ENCODE data around the gene OSBPL5.

OSBPL5 gene

DNA sequence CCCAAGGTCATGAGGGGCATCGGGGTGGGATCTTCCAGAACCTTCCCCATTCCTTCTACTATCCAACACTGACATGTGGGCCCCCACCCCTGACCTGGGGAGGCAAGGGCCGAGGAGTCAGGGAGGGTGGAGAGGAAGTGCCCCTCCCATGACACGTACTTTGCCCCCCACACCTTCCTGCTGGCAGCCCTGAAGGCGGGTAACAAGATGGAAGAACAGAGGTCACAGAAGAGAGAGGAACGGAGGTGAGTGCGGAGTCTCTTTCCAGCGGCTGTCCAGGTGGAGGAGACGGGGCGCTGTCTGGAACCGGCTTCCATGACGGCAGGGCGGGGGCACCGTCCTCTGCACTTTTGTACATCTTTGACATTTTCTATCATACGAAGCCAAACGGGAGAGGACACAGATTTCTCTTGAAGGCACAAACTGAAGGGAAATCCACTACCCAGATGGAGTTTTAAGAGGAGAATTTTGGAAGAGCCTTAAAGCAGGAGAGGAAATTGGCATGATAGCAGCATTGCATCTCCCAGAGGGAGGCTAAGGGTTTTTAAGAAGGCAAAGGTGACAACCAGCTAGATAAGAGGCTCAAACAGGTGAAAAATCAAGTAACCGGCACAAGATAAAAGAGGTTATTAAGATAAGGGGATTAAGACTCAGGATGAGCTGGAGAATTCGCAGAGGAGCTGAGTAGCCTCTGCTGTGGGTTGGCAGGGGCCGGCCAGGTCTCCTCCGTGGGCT, 16.7 kb downstream of the OSBPL5 start:
- no peak for DNase-seq (ENCODE audit: low read depth)

DNA sequence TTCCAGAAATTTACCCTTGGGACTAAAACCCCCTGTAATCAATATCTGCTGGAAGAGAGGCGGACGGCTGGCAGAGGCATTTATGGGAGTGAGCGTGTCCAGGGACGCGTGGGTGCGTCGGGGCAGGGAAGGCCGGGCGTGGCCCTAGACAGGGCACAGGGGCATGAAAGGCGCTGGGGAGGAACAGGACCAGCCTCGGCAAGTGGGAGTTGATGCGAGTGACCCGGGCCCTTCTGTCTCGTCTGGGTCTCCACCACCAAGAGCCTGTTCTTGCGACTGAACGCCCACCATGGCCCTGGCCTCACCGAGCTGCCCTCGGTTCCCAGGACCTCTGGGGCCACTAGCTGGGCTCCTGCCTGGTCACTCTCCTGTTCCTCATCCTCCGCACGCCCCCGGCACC, 17.5 kb downstream of the OSBPL5 start:
- no peak for DNase-seq (ENCODE audit: low read depth)

DNA sequence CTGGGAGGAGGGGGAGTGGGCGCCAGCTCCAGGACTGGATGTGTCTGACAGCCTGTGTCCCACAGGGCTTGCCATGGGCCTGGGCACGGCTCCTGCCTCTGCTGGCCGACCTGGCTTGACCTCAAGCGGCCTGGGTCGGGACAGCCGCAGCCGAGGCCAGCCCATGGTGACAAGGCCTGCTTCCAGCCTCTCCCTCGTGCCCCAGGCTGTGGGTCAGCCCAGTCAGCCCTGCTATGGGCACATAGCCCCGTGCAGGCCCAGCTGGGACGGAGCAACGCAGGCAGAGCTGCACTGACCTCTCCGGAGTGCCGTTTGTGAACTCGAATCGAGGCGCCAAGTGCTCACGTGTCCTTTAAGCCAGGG, 17.9 kb downstream of the OSBPL5 start:
- no peak for DNase-seq (ENCODE audit: low read depth)

DNA sequence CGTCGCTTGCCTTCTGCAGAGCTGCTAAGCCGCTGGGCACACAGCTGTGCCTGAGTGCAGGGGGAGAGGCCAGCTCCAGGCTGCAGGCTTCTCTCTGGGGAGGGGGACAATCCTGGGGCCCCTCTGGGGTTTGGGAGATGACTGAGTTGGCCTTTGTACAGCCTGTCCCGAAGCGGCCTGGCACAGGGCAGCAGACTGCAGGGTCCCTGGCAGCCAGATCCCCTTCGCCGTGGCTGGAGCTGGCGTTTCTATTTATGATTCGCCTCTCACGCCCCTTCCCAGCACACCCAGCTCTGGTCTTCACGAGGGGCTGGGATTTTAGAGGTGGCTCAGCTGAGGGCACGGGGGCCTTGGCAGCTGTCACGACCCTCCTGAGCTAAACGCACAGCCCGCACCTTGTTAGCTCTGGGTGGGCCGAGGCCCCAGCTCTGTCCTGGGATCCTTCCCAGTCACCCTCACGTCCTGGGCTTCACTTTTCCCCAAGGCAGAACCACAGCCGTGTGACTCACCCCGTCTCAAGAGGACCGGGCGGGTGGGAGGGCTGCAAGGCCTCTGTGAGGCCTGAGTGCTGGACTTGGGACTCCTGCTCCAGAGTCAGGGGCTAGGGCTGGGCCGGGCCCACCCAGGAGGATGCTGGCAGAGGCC, 18.4 kb downstream of the OSBPL5 start:
- peak; percentile 50 for DNase-seq (ENCODE audit: low read depth)

DNA sequence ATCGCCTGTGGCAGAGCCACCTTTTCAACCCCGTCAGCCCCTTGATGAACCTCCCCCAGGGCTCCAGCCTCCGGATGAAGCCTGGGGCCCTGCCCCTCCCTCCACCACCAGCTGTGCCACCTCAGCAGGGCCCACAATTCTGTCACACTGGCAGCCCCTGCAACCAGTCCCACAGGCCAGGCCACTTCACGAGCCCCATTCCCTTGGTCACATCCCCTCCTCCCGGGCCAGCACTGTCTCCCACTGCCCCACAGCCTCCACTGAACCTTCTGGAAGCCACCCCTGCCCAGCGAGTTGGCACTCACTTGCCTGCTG, 19.9 kb downstream of the OSBPL5 start:
- no peak for DNase-seq (ENCODE audit: low read depth)

DNA sequence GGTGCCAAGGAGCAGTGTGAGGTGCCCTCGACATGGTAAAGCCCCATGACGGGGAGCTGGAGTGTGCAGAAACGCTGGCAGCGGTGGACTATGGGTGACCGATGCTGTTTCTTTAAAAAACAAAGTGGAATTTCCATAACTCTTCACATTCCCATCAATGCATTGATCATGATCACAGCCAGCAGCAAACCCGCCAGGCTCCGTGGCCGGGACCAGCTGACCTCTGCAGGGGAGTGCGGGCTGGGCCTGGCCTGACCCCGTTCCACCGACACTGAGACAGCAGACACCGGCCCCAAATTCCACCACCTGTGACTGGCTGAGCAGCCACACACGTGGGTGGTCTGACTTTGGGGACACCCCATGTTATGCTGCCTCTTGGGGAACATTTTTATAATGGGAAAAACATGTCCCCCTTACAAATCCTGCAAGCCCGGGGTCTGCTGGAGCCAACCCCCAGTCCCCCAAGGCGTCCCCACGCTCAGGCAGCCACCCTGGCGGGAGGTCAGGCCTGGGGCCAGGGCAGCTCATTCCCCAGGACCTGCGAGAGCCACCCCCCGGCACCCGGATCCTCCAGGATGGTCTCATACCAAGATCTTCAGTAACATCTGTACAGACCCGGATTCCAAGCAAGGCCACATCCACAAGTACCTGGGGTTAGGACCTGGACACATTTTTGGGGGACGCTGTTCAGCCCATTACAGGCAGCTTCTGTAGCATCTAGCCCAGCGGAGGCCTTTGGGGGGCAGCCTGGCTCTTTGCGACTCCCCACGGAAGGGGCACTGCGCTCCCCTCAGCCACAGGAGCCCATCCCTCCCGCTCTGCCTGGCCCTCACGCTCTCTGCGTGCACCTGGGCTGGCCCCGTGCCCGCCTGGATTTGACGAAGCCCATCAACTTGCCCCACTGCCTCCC, 20.6 kb downstream of the OSBPL5 start:
- DNase-seq (ENCODE audit: low read depth) = no peak

DNA sequence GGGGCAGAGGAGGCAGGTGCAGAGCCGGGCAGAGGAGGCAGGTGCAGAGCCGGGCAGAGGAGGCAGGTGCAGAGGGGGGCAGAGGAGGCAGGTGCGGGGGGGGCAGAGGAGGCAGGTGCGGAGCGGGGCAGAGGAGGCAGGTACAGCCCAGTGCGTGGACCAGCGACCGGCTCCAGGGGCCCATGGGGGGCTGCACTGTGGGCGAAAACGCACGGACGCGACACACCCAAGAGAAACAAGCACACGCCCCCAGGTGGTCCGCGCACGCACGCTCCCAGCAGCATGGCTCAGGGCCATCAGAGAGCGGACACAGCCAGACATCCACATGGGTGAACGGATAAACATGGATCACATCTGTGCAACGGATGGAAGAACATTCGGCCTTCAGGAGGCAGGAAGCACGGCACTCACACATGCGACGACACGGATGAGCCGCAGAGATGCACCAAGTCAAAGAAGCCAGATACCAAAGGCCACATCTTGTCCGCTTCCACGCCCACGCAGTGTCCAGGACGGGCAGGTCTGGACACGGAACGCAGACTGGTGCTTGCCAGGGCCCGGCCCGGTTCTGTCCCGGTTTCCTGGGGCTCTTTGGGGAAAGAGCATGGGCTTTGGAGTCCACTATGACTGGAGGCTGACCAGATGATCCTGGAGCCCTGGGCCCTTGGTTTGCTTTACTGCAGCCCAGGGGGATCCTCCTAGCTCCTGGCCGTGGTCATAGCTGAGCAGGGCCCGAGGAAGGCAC, 21.8 kb downstream of the OSBPL5 start:
- DNase-seq (ENCODE audit: low read depth) = no peak

DNA sequence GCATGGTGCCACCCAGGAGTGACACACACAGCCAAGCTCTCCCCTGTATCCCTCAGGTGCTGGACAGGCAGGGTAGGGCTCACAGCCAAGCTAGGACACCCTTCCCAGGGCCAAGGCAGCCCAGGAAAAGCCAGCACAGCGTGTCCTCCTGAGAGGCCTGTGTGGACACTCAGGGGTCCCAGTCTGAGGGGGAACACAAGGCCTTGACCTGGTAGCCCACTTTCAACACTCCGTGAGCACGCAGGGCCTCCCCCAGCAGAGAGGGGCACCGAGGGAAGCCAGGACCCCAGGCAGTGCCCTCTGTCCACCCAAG, 24.9 kb downstream of the OSBPL5 start:
- no peak for DNase-seq (ENCODE audit: low read depth)

DNA sequence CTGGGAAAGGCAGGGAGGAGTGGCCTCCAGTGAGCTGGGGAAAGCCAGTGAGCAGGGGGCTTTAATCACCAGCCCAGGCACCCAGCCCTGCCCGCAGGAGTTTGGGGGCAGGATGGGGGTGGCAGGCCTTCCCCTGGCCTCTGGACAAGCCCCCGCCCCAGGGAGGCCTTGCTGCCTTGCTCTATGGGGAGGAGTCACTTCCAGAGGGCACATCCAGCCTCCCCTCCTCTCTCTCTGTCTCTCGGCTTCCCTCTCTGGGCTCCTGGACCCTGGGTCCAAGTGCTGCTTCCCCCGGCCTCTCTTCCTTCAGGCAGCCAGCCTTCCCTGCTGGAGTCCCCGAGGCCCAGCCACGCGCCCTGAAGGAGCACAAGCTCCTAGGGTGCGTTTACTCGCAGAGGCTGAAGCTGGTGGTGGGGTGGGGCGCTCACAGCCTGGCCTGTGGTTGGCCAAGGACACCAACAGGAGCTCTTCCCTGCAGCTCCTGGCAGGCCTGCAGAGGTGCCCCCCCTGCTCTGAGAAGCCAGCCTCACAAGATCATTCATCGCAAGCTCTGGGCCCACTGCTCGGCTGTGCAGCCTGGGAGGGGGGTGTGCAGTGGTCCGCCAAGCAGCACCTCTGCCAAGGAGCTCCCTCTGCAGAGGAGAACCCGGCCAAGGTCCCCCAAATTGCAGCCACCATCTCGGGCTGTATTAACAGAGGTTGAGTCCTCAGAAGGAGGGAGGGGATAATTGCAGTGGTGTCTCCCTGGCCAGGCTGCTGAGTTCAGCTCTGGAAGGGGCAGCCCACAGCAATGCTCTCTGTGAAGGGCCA, 25.4 kb downstream of the OSBPL5 start:
- DNase-seq (ENCODE audit: low read depth) = no peak

DNA sequence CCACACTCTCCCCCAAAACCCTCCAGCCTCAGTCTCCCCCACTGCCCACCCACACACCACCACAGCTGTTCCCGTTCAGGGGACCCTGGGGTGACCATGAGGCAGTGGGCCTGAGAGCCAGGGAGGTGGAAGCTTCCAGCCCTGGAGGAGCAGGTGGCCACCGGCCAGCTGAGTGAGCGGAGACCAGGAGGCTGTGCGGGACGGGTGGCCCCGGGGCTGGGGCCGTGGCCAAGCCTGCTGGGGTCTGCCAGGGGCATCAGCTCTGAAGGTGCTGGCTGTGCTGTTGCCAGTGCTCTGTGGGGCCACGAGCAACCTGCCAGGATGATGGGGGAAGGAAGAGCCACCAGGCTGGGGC, 26.0 kb downstream of the OSBPL5 start:
- DNase-seq (ENCODE audit: low read depth) = no peak

DNA sequence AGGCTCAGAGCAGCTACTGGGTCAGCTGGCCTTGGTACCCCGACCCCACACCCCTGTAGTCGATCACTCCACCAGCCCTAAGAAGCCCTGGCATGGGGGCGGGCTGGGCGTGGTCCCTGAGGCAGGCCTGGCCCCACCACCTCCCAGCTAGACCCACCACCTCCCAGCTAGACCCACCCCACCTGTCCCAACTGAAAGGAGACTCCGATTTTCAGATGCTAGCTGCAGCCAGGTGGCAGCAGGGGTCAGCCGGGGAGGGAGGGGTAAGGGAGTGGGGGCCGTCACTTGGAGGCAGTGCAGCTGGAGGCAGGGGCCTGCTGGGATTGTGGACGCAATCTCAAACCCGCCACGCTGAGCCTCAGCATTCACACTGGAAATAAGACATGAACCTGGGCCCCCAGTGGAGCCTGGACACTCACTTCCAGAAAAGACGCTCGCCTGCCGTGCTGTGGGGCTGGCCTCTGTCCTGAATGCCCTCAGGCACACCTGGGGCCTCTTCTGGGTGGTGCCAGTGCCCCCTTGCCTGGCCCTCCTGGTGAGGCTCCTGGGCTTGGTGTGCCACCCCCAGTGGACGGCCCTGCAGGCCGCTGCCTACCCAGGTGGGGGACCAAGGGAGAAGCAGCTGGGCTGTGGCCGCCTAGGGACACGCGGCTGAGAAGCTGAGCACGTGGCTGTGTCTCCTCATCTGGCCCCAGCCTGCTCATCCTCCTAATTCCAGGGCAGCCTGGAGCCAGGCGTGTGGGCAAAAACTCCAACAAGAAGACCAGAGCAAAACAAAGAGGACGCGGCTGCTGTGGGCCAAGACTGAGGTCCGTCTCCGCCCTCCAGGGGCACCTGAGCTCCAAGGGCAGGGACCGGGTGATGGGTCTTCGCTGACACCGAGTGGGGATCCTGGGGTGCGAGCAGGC, 26.7 kb downstream of the OSBPL5 start:
- DNase-seq (ENCODE audit: low read depth) = no peak

DNA sequence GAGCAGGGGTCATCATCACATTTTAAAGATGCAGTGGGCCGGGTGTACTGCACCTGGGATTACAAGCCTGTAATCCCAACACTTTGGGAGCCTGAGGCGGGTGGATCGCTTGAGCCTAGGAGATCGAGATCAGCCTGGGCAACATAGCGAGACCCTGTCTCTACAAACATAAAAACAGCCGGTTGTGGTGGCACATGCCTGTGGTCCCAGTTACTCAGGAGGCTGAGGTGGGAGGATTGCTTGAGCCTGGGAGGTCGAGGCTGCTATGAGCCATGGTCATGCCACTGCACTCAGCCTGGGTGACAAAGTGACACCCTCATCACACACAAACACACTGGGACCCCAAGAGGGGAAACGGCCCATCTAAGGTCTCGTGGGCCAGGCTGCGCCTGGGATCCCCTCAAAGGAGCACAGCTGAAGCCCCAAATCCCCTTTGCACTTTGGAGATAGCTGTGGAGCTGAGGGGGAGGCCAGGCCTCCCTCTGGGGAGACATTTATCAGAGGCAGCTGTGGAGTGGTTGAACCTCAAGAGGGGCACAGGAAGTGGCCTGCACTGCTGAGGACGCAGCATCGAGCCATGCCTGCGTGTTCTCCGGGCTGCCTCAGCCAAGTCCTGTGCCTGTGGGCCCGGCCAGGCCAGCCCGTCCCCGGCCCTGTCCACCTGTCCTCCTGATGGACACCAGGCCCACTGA, 27.5 kb downstream of the OSBPL5 start:
- DNase-seq (ENCODE audit: low read depth) = no peak

DNA sequence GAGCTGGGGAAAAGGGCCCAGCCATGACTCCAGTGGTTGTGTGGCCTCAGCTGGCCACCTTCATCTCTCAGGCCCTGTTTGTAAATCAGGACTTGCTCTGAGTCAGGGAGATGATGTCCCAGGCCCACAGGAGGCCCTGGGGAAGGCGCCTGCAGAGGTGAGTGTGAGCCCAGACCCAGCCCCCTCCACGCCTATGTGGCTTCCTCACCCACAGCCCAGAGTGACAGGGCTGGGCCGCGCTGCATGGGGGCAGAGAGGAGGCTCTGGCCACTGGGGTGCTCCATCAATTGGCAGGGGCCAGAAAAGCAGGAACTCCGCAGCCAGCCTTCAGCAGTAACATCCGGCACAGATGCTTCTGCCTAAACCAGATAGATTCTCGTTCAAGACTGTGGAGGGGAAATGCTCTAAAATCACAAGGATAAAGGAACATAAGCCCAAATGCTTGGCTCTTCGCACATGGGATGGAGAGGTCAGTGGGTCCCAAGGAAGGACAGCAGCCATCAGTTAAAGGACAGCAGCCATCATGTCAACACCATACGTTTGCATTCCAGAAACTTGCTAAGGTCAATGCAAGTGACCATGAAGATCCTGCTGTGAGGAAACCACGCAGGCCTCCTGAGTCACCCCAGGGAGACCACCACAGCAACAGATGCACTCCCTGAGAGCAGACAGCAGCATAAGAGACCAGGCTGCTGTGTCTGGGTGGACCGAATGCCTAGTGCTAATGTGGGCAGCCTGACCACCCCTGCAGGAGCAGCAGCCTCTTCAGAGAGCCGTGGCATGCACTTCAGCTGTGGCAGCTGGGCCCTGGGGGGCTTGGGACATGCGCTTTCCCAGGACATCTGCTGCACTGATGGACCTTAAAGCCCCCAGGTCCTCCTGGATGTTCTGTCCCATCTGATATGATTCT, 28.3 kb downstream of the OSBPL5 start:
- DNase-seq (ENCODE audit: low read depth) = no peak

DNA sequence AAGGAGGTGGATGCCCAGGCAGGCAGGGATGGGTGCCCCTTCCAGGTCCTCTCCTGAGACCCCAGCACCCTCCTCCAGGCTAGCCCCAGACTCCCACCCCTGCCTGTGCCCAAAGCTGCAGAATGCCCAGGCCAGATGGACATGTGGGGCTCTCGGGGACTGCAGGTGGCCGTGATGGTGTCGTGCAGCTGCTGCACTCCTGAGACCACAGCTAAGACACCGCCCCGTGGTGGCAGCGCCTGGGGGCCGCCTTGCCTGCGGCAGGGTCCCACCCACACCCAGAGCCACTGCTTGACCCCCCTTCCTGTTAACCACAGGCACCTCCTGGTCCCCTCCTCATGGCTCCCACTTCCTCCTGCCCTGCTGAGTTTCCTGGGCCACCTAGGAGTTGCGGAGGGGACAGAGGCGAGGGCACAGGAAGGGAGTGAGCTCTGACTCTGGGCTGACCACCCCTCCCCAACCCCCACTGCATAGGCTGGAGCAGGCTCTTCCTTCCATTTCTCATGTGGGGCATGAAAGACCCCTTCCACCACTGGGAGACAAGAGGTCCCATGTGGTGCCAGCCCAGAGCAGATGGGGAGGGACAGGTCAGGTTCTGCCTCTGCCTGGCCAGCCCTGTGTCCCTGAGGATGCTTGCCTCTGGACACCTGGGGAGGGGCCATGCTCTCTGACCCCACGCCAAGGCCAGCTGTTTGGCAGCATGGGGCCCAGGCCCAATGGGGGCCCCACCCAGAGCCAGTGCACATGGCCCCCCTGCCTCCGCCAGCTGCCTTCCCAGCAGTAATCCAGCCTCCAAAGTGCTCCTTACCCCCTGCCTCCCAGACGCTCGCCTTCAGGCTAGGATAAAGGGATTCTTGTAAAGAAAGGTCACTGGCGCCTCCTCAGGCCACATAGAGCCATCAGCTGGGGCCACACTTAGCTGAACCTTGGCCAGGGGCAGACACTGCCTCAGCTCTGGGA, 29.3 kb downstream of the OSBPL5 start:
- DNase-seq (ENCODE audit: low read depth) = no peak

DNA sequence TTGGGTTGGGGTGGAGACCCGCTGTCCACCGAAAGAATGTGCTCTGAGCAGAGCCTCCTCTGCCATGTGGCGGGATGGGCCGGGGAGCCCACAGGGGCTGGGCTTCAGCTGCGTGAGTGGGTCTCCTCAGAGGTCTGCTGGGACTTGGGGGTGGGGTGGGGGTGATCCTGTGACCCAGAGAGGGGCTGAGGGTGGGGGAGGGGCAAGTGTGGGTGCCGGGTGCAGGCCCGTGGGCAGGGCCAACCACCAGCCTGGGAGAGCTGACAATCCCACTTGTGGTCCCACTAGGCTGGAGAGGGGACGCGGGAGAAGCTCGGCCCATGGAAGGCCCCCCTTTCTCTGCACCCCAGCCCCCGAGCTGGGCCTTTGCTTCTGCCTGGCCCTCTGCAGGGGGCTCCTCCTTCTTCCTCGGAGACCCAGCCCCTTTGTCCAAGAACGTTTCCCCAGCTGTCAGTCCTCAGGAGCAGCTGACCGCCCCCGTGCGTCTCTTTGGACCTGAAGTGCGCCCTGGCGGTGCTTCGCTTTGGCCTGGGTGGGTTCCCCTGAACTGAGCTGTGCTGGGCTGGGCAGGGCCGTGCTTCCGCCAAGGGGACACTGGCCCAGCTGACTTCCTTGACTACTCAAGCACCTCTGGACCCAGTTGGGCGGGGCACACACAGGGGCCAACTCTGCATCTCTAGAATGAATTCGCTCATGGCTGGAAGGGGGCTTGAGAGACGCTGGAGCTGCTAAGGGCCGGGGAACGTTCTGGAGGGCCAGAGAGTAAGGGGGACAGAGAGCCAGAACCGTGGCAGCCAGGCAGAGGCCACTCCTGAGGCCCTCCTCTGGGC, 30.2 kb downstream of the OSBPL5 start:
- no peak for DNase-seq (ENCODE audit: low read depth)

DNA sequence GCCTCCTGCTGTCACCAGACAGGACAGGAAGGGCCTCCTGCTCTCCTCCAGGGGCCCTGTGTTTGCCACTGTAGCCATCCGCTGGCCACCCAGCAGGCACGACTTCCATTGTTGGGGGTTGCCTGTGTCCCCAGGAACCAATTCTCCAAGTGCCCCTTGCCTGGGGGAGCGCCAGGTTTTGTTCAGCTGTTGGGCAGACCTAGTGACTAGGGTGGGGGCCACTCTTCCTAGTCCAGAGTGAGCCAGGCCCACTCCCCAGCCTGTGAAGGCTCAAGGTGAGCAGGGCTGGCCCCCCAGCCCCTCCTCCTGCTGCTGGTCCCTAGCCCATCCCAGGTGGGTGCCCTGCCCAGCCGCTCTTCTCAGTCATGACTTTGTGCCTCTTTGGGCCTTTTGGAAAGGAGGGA, 30.9 kb downstream of the OSBPL5 start:
- no peak for DNase-seq (ENCODE audit: low read depth)

All from stromal cell of bone marrow (primary cell).